Measurements from ENCODE around the gene CBX1.

DNA sequence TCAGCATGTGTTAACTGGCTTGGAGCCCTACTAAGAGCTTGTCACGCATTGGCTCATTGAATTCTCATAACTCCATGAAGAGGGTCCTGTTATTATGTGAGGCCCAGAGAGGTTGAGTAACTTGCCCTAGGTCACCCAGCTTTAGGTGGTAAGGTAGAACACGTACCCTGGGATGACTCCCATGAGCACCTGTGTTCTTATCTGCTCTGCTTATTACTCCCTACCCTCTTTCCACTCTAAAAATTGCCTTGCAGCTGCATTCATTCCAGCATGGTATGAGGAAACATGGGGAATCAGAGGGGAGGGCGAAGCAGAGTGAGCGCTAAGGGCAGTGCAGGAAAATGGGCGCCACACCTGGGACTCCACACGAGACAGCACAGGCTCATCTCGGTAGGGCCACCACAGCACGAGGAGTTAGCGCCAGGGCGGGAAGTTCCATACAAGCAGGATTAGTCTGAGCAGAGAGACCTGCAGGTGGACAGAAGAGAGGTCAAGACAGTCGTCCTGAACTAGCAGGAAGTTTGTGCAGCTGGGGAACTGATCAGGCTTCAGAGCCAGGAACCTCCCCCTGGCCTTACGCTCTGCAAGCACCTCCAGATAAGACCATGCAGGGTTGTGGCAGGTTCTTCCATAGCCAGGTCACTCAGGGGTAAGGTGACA is 73.8 kb downstream of the CBX1 start:
- TF ChIP-seq CTCF (IDR thresholded peaks at IDR 0.05): no peak
- TF ChIP-seq POLR2A (IDR thresholded peaks at IDR 0.05): no peak
- no peak for TF ChIP-seq POLR2AphosphoS5 (IDR thresholded peaks at IDR 0.05)

Measured in prostate gland (tissue), 2 donors.